ENCODE data around the gene PPP1R13B.

- TF ChIP-seq POLR2A (IDR thresholded peaks at IDR 0.05; ENCODE audit: low read depth) (no peak), EP300 (IDR thresholded peaks at IDR 0.05) (no peak)
- TF ChIP-seq, protein P1, sequence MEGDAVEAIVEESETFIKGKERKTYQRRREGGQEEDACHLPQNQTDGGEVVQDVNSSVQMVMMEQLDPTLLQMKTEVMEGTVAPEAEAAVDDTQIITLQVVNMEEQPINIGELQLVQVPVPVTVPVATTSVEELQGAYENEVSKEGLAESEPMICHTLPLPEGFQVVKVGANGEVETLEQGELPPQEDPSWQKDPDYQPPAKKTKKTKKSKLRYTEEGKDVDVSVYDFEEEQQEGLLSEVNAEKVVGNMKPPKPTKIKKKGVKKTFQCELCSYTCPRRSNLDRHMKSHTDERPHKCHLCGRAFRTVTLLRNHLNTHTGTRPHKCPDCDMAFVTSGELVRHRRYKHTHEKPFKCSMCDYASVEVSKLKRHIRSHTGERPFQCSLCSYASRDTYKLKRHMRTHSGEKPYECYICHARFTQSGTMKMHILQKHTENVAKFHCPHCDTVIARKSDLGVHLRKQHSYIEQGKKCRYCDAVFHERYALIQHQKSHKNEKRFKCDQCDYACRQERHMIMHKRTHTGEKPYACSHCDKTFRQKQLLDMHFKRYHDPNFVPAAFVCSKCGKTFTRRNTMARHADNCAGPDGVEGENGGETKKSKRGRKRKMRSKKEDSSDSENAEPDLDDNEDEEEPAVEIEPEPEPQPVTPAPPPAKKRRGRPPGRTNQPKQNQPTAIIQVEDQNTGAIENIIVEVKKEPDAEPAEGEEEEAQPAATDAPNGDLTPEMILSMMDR (IDR thresholded peaks at IDR 0.05) = no peak
Observed at GRCh38 chr14:103773521-103773920, 73.9 kb downstream of the PPP1R13B start.
